Suppressor macrophage treated with lipopolysaccharide for 4 hours (primary cell): Measurements from ENCODE around the gene UPP1.

Source experiments
- DNase-seq: peaks from one replicate; pipeline ENCODE4 v3.0.0-alpha.2; 2020

Gene UPP1

DNA sequence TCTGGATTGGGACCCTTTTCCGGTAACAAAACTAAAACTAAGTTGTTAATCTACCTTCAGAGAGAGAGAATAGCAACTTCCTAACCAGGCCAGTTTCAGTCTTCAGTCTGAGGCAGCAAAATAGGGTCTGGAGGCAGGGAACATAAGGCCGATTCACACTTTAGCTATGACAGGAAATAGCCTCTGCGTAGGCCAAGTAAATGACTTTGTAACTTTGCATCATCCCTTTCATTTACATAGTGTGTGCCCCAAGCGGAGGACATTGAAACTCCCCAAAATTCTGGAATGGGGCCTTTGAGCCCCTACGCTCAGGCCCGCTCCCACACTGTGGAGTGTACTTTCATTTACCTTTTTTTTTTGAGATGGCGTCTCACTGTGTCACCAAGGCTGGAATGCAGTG is 1.7 kb upstream of the UPP1 start:
- peak; percentile 86 for DNase-seq

GRCh38 chr7:48088559-48089045 is 463 bp upstream of the UPP1 start:
- DNase-seq: peak; percentile 91

- DNase-seq: peak; percentile 69
These were observed 1.2 kb downstream of the UPP1 start for GRCh38 chr7:48090095-48090805.

- no peak for DNase-seq
These were observed 2.7 kb downstream of the UPP1 start for GRCh38 chr7:48091506-48092433.

DNA sequence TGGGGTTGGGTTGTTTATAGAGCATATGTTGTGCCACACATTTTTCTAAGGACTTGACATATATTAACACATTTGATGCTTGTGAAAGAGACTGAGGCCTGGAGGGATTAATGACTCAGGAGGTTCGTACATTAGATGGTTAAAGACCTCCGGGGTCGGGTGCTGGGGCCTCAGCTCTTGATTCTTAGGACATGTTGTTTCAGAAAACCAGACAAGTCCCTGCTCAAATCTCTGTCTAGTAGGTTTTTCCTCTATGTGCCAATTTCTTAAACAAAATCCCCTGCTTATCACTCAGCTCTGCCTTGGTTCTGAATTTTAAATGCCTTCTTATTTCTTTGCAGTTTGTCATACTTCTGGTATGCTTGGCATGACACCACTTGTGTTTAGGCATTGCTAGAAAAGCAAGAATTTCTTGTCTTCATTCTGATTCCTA is 5.8 kb downstream of the UPP1 start:
- no peak for DNase-seq

- peak; percentile 68 for DNase-seq
These were observed 7.2 kb downstream of the UPP1 start for GRCh38 chr7:48096273-48096672.

DNA sequence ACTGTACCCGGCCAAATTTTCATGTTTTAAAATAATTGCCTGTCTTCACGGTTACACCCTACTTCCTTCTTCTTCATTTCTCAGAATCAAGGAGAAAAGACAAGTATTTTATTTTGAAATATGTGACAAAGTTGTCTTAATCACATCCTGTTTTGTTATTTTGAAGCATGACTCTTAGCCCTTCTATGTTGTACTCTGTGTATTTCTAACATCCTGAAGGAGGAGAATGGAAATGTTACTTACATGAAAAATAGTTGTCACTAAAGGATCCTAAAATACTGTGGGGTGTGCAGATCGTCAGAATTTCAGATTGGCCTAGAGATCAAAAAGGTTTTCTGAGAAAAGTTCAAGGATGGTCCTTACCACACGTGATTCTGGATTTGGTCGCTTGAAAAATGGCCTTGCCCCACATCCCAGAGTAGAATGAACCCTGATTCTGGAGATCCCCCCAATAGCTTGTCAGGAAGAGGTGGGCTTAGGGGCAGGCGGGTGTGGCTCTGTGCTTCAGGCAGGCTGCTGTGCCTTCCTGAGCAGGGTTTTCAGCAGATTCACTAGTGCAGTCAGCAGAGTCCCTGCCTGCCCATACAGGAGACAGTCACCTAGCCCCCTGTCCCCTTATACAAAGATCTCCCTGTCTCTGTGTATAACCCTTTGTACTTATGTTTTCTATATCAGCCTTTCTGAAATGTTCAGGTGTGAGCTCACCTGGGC is 8.6 kb downstream of the UPP1 start:
- DNase-seq: peak; percentile 69

DNA sequence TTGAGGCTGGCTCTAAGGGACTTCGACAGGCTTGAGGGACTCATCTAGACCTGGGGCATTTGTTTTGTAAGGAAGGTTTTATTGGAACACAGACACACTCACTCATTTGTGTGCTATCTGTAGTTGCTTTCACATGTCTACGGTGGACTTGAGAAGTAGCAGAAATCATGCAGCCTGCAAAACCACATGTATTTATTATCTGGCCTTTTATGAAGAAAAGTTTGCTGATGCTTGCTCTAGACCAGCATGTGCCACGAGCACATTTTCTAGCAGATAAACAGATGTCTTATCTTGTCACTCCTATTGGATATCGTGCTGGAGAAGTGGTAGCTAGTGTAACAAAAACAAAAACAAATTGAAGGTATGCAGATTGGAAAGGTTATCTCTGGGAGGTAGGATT is 9.8 kb downstream of the UPP1 start:
- no peak for DNase-seq

DNA sequence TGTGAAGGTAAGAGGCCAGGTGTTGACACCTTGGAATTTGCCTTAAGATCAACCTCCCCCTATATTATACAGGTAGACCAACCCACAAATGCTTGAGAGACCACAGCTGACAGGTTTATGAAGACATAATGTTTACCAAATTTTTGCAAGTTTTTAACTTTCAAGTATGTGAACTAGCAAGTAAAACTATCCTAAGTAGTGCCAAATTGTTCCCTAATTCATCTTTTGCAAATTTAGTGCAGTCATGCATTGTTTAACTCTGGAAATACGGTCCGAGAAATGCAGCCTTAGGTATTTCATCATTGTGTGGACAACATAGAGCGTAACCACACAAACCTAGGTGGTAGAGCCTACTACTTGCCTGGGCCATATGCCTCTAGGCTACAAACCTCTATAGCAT is 10.7 kb downstream of the UPP1 start:
- DNase-seq: no peak

DNA sequence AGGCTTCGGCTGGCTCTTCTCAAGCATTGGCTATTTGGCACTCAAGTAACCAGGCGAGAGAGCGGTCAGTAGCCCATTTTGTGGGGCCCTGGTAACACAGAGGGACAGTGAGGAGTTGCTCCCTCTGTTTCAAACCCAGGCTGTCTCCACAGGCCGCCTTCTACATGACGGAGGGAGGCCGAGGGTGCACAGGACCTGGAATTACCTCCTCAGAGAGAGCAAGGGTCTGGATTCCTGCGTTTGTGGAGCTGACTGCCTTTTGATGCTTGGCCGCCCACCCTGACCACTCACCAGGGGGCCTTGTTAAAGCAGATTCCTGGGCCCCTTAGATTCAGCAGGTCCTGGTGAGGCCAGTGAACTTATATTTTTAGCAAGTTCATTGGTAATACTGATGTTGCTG is 12.3 kb downstream of the UPP1 start:
- DNase-seq: no peak

DNA sequence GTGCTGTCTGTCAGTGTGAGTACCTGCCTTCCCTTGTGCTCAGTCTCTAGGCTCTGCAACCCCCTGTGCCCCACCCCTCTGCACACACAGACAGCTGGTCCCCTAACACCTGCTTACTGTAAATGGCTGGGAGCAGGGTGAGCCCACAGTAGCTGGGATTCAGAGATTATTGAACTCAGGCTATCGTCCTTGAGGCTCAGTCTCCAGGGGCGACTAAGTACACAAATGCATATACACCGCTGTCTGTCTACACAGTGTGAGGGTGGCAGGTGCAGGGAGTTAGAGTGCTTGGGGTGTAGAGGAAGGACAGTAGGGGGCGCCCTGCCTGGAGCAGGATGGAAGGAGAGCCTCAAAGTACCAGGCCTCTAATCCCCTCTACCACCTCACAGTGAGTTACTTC is 12.9 kb downstream of the UPP1 start:
- DNase-seq: peak; percentile 33

DNA sequence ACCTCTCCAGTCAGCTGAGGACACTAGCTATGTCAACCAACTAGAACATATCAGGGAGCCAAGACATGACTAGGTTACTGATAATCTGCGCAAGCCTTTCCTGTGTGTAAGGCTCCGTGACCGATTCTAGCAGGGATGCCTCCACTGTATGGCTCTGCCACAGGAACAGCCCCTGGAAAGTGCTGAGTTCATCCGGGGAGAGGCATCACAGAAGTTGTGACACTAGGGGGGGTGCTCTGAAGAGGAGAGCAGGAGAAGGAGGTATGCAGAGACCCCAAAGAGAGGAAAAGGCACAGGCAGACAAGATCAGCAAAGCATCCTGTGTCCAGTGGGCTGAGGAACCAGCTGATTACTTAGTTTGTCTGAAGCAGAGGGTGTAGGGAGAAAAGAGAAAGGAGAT is 13.5 kb downstream of the UPP1 start:
- no peak for DNase-seq

- no peak for DNase-seq
These were observed 16.0 kb downstream of the UPP1 start for GRCh38 chr7:48105045-48105444.

DNA sequence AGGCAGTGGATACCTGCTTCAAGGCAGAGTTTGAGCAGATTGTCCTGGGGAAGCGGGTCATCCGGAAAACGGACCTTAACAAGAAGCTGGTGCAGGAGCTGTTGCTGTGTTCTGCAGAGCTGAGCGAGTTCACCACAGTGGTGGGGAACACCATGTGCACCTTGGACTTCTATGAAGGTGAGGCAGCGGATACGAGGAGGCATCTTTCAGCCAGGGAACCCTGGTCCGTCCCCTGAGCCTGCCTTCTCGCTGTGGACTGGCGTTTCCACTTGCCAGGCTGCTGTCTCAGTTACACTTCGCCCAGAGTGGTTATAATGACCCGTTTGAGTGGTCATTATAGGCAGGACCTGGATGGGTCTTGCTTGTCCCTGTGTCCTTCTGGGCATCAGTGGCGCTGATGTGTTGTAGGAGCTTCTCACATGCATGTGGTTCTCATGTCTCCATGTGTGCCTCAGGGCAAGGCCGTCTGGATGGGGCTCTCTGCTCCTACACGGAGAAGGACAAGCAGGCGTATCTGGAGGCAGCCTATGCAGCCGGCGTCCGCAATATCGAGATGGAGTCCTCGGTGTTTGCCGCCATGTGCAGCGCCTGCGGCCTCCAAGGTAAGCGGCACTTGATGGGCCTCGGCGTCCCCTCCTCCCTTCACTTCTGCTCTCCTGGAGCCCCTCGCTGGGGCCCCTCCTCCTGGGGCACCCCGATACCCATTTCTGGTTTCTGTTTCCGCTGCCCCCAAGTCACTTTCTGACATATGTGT is 18.0 kb downstream of the UPP1 start:
- no peak for DNase-seq

- DNase-seq: no peak
These were observed 18.9 kb downstream of the UPP1 start for GRCh38 chr7:48107926-48108472.

GRCh38 chr7:48108959-48109847 is 20.1 kb downstream of the UPP1 start:
- no peak for DNase-seq

GRCh38 chr7:48109848-48110663 is 21.0 kb downstream of the UPP1 start:
- DNase-seq: peak; percentile 64

GRCh38 chr7:48110868-48111267 is 21.8 kb downstream of the UPP1 start:
- no peak for DNase-seq

- DNase-seq: no peak
These were observed 22.5 kb downstream of the UPP1 start for GRCh38 chr7:48111596-48111995.
